Measurements from ENCODE around the gene THSD7B.
"Not testable (repeated sequence)": the region's sequence is repeated elsewhere in the genome, so short reads cannot be mapped to it uniquely, and the experiment has no call there.

THSD7B gene

DNA sequence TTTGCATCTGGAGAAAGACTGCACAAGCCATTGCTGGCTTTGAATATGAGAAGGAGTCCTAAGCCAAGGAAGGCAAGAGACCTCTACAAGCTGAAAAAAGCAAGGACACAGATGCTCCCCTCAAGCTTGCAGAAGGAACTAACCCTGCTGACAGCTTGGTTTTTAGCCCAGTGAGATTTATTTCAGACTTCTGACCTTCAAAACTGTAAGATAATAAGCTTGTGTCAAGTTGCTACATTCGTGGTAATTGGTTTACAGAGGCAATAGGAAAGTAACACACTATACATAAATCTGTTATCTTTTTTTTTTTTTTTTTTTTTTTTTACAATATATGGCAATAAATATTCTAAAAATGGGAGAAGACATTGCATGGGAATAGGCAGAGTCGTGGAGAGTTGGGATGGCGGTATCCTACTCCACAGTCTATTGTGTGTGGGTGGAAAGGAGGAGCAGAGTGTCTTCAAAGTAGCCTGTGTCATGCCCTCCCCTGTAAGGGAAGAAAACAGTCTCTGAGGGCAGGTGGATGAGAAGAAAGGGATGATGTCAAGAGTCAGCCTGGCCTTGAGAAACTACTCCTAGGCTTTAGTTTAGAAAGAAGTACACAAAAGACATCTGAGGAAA, 196.9 kb downstream of the THSD7B start:
- DNase-seq = no peak

DNA sequence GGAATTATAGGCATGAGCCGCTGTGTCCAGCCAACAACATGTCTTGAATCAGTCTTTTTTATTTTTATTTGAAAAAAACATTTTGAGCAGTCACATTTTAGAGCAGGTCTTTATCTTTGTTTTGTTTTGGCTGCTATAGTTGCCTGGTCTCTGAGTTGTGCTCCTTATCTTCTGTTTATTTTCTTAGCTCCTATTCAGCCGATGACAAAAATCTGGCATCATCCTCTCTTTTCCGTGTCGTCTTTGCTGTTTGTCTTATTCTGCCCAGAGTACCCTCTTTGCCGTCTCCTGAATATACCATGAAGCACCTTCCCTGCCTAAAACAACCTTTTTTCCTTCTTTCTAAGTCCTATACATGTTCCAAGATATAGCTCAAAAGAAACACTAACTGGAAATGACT, 201.1 kb downstream of the THSD7B start:
- no peak for DNase-seq

DNA sequence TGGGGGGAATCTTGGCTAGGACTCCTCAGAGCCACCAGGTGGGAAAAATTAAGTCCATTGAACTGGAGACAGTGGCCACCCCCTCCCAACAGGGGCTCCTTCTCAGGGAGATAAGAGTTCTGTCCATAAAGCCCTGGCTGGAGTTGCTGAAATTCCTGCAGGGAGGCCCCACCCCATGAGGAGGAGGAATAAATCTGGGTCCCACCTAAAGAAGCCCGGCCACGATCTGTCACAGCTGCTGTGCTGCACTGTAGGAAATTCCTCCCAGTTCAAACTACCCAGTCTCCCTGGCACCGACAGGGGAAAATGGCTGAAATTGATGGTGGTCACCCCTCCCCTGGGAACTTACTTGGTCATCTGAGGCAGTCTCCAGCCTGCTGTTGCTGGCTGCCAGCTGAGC, 215.0 kb downstream of the THSD7B start:
- no peak for DNase-seq

DNA sequence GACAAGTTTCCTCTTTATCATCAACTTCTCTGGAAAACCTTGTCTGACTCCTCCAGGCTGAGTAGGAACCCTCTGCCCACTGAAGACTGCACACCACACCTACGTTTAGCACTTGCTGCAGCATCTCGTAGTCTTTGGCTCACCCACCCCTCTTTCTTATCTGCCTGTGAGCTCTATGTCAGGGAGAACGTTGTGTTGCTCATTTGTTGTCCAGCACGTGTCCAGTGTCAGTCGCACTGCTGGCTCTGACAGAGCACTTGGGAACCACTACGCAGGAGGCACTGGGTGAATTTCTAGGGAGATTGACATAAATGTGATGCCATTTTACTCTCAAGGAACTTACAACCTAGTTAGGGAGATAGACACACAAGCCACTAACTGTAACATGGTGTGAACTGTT, 216.3 kb downstream of the THSD7B start:
- DNase-seq = not testable (repeated sequence)

DNA sequence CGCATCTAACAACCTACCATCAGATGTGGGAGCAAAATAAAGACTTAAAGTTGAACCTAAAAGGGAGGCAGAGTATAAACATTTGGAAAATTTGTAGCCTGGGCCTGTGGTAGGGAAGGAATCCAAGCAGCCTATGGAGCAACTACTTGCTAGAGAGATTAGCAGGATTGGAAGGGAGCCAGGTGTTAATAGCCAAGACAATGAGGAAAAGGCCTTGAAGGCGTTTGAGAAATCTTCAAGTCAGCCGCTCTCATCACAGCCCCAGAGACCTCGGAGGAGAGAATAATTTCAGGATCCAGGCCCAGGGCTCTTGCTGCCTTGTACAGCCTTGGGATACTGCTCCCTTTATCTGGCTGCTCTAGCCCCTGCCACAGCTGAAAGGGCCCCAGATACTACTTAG, 219.7 kb downstream of the THSD7B start:
- DNase-seq = no peak

DNA sequence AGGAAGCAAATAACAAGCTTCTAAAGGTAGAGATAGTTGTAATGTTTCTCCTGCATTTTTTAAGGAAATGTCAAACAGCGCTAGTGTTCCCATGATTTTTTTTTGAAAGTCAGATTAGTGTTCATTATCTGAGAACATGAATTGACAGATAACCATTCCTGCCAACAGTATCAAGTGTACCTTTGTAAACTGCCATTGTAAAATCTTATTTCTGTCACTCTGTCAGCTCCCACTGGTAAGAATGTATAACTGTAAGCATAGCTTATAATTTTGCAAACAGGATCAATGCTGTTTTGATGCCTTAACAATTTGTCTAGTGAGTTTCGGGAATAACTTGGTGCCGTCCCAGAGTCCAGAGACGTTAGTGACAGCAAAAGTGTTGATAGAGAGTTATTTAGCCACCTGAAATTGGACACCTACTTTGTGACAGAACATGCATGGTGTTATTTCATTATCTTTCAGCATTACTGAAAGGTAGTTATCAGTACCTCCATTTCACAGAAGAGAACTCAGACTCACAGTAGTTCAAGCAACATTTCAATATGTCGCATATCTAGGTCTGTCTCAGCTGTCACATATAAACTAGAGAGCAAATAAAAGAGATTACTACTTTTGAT, 221.4 kb downstream of the THSD7B start:
- DNase-seq = no peak

DNA sequence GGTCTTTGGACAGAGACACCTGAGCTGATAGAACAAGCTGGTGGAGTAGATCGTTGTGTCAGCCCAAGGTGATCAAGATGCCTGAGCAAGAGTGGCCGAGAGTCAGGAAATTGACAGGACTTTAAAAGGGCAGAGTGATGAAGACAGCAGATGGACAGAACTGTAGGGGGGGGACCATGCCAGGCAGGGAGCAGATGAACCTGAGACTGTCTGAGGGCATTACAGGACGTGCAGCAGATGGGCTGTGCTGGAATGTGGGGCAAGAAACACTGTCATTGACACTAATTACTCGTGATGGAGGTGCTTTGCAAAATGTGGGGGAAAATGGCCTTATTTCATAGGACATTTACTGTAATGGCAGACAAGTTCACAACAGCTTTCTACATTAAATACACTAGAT, 225.0 kb downstream of the THSD7B start:
- DNase-seq = no peak

DNA sequence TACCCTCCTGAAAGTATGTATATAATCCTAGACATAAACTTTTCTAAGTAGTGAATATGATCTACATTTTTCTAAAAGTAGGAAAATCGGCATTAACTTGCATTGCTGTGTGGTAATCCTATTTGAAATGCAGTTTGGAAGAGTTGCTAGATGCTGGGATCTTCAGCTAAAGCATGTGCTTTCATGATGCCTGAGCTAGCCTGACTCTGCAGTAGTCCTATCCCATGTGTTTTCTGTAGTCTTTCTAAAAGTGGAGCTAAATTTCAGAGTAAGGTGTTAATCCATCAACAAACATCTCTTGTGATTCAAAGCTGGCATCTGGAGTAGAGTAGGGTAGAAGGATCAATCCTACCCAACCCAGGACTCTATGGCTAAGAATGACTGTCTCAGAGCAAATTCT, 229.4 kb downstream of the THSD7B start:
- DNase-seq = no peak

DNA sequence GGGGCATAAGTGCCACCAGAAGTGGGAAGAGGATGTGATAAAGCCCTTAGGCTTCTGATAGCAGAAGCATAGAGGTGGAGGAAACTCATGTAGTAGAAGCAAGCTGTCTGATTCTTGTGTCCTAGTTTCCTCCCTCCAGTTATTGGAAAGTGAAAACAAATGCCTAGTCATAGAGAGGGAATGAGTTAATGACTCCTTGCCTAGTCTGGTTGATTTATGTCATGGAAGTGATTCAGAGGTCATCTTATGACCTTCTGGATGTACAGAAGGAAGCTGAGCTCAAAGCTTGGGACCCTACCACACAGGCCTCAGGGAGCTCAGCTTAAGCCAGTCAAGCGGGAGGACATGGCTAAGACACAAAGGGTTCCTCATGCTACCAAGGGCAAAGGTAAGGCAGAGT, 232.2 kb downstream of the THSD7B start:
- DNase-seq = no peak

DNA sequence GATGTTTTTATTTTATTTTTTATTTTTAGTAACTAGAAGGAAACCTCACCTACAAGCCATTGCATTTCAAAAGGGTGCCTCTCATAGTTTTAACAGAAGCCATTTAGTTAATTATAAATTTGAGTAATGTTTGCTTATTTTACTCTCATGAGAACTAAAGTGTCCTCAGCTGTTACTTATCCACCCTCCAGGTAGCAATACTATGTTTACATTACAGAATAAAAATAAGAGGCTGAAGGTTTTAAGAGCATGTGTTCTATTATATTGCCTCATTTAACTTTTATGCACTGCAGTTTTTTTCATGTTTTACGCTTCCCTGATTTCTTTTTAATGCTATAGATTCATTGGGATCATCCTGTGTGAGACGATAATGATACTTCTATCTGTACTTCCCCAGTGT, 235.5 kb downstream of the THSD7B start:
- DNase-seq = no peak

DNA sequence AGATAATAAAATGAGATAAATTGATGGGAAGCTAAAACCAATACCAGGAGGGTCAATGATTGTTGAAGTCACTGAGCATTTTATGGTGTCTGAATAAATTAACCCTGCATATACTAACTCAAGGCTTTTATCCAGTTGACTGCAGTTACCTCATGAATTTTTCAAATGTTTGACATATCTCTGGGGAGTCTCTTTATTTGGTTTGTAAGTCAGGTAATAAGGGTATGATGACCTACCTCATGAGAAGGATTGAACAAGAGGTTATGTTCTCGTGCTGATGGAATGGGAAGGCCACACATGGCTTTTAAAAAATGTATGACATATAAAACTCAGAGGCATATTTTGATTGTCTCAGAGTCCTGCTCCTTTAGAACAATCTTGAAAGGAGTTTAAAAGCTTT, 237.6 kb downstream of the THSD7B start:
- no peak for DNase-seq

DNA sequence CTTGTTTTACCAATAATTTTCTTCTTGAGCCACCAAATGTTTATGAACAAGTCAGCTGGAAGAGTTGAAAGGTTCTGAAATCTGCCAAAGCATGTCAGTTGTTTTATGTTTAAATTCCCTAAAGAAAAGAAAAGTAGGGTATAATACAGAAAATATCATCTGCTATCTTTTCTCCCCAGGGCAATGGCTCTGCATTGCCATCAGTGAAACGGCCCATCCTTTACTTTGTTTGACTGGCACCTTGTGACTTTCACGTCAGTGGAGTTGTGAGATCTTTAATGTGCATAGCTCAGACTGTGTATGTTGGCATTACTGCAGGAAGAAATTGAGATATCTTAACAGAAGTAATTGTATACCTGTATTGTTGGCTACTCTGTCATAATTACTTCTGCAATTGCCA, 239.9 kb downstream of the THSD7B start:
- DNase-seq = no peak

DNA sequence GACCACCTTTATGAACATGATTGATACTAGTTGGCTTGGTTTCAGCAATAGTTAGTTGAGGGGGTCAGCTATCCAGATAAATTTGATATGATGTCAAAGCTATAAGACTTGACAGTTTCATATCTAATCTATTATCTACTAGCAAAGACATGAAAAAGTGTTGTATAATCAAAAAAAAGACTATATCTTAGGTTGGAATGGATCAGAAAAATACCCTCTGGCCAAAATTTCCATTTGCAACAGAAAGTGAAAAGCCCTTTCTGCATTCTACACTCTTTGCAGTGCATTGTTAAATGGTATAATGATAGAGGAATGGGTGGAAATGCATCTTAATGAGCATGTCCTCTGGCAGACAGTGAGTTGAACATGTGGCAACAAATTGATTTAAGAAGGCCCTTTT, 242.6 kb downstream of the THSD7B start:
- DNase-seq = no peak

DNA sequence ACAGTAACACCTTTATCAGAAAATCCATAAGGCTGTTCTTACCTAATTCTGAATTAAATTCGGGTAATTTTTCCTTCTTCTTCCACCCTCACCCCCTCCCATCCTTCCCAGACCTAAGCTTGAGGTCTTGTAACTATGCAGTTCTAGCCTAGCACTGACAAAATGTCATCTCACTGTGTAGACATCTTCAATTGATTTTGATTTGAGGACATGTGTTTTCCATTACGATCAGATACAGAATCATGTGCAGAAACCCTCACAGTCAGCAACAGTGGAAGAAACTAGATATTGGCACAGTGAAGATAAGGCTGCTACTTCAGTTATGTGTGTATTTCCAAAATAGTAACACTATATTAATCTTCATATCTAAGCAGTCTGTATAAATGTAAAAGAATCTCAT, 244.6 kb downstream of the THSD7B start:
- DNase-seq = no peak

DNA sequence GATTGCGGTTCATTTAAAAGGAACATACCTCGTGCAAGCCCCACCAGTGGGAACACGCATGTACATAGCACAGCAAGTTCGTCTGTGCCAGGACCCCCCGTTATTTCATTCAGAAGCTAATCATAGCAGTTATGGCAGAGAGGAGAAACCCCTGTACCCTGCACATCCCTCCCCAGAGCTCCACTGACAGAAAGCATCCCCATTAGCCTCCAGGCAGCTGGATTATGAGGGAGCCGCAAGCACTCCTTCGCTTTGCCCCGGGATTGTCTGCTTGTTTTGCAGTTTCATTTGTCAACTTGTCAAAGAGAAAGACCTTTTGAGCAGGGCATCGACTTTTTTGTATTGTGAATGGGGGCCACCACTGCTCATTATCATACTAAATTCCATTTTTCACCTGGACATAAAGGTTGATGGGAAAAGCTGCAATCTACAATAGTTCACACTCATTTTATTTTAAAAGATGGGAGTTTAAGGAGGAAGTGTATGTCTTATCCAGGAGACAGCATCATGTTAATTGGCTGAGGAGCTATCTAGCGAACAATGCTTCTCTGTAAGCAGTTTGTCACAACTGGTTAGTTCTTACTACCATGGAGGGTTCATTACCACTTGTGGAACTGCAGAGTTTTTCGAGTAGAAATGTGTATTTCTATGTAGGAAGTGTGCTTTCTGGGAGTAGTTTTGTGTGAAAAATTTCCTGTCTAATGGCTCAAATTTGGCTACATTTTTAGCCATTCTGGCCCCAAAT, 255.3 kb downstream of the THSD7B start:
- DNase-seq = no peak

DNA sequence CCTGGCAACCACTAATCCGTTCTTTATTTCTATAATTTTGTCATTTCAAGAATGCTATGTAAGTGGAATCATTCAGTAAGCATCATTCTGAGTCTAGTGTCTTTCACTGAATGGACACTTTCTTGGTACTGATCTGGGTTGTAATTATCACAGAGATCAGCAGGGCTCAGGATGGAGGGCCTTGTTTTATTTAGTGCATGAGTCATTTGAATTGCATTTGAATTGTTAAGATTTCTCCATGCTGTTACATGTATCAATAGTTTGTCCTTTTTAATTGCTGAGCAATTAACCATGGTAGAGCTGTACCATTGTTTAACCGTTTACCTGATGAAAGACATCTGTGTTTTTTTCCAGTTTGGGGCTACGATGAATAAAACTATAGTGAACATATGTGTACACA, 256.4 kb downstream of the THSD7B start:
- DNase-seq = no peak

DNA sequence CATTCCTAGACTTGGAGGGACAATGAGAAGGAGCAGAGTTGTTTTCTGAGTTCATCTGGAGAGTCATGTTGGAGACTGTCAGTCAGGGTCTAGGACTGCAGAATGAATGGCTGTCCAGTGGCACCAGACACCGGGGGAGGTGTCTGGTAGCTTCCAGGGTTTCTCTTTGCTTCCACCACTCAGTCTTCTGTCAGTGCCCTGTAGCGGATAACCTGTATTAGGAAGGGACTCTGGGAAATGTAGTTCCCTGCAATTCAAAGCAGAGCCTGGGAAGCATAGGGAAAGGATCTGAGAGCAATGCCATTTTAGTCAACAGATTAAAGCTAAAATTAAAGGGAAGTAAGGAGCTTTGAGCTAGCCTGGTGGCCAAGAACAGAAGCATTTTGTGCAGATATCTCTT, 257.9 kb downstream of the THSD7B start:
- no peak for DNase-seq

DNA sequence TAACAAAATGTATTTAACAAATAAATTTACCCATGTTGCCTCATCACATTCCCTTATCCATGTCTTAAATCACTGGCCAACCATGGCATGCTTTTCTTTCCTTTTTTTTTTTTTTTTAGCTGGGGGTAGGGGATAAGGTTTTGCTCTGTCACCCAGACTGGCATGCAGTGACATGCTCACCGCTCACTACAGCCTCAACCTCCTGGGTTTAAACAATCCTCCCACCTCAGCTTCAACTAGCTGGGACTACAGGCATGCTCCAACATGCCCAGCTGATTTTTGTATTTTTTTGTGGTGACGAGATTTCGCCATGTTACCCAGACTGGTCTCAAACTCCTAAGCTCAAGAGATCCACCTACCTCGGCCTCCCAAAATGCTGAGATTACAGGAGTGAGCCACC, 266.4 kb downstream of the THSD7B start:
- DNase-seq = no peak

DNA sequence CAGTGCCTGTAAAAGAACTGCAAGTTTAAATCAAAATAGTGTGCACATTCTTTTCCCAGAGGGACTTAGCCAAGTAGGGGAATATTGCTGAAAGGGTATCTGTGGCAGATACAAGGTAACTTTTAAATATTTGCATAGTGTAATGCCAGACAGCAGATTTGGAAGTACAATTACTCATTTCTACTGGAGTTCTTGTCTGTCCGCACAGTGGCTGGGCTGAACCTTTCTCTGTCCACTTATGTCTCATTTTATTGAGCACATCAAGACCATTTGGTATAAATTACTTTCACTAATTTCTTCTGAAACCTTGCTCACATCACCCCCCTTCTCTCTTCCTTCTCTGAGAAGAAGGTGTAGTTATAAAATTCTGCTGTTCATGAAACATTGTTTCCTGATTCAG, 271.3 kb downstream of the THSD7B start:
- no peak for DNase-seq

DNA sequence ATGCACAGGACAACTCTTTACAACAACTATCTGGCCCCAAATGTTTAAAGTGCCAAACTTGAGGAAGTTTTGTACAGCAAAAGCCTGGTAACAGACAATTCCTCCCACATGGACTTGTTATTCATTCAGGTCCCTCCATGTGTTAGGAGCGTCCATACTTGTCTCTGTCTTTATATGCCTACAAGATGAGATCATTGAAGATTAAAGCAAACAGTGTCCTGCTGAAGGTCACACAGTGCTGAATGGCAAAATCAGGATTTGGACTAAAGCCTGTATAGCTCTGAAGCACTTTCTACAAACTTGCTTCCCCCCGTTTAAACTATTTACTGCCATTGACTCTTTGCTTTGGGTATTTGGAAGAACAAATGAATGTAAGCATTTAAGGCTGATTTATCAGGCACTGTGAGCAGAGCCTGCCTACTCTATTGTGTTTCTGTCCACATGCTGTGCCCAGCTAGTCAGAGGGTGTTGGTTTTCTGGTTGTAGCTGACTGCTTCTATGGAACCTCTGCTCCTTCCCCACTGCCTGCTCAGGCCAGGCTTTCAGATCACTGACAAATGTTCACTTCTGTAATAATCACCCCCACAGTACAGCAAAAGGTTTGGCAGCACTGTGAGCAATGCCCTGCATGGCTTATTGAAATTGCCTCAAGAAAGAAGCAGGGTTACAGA, 274.3 kb downstream of the THSD7B start:
- DNase-seq = no peak

DNA sequence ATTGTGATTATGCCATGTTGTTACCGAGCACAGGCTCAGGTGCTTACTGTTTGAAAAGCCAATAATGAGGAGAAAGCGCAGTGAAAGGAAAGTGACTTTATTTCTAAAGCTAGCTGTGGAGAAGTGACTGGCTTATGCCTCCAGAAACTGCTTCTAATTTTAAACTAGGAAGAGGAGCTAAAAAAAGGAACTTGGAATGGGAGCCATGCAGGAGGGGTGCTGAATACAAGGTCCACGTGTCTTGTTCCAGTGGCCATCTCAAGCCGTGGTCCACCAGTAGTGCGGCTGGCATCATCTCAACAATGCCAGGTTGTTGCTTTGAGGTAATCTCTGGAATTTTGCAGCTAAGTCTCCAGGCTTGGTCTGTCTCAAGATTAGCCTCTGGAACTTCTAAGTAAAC, 282.0 kb downstream of the THSD7B start:
- no peak for DNase-seq

DNA sequence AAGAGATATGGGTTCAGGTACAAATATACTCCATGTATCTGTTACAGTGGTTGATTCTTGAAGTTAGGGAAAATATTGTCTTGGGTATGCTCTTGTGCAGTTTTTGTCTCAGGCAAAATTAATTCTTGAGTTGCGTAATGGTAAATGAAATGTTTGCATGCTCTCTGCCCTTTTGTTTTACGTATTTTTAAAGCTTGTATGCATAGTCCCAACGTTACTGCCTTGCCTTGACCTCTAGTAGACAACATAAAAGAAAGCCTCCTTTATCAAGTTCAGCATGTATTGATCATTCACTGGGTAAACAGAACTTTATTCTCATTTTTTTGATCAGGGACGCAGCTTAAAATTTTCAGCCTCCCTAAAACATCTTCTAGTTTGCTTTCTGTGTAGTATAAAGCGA, 283.1 kb downstream of the THSD7B start:
- DNase-seq = no peak

DNA sequence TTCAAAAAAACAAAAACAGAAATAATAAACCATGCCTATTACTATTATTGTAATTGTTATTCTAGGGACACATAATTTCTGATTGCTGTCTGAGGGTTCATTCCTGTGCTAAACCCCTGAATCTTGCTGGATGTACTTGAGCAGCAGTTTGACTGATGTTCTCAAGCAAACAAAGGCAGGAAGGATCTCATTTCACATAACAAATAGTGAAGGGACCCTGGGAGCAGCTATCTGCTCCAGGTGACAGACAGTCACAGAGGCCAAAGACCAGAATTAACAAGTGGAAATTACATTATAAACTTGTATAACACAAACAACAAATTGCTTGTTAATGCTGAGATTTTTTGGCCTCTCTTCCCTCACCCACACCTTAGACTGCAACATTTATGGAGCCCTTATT, 284.2 kb downstream of the THSD7B start:
- DNase-seq = no peak

DNA sequence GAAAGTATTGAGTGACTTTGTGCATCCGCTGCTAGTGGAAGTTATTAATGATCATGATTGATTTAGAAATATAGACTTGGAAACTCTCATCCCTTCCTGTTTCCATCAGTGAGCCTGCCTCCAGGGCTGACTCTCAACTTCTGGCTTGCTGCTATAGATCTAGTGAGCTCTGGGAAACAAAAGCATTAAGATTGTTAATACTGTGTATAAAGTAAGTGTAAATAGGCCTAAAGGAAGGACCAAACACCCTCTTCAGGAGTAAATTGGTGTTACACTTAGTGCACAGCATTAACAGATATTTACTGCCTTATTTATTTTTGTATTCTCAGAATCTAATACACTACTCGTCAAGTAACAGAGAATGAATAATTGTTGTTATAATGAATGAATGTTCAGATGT, 285.6 kb downstream of the THSD7B start:
- no peak for DNase-seq
